BJ (cell line): ENCODE data around the gene DDX28. TPM values are rescaled to one million over a fixed set of nuclear protein-coding genes. Genes with fewer than 3 reads are reported as not detected.
"Not testable (repeated sequence)": the region's sequence is repeated elsewhere in the genome, so short reads cannot be mapped to it uniquely, and the experiment has no call there.

ENCODE experiments used
- CTCF ChIA-PET: fragments of 350-600 bp; formaldehyde crosslinking; extraction: SDS; loops from one replicate; lab custom pipeline; 2021; ENCODE audit warnings: antibody characterized with exemption, inconsistent platforms; lab: Yijun Ruan, JAX
- POLR2A ChIA-PET: fragments of 300-600 bp; sonication (Branson Sonifier 250); formaldehyde crosslinking; extraction: SDS; loops from one replicate; lab custom pipeline; 2021; ENCODE audit warnings: antibody characterized with exemption; lab: Charles Lee
- DNase-seq: peaks from one replicate; pipeline ENCODE4 v3.0.0-alpha.2; 2011; ENCODE audit warnings: low read depth
- H3K27me3 ChIP-seq: 2 replicates; pipeline ENCODE4 v1.6.0; 2011; ENCODE audit warnings: low read length; ENCODE audit not compliant: control insufficient read depth, insufficient read depth
- H3K36me3 ChIP-seq: 2 replicates; pipeline ENCODE4 v1.5.1; 2011; ENCODE audit warnings: low read length; ENCODE audit not compliant: control insufficient read depth, insufficient read depth
- H3K4me3 ChIP-seq: 2 replicates; pipeline ENCODE4 v1.5.1; 2011; ENCODE audit warnings: low read depth, mild to moderate bottlenecking, control low read depth, low read length
- polyA plus RNA-seq: library from polyadenylated mRNA; depleted of rRNA; stranded (reverse); fragments of >200 nt; gene quantifications from 2 replicates; pipeline ENCODE4 v1.2.3, GENCODE V29; 2011
- TF ChIP-seq, protein P1 (sequence below): IDR thresholded peaks from 2 replicates; pipeline ENCODE4 v1.5.1; 2011; ENCODE audit warnings: low read depth, mild to moderate bottlenecking, control low read depth, inconsistent platforms, low read length, moderate library complexity; ENCODE audit not compliant: insufficient read depth

Gene DDX28
- polyA plus RNA-seq, 1 experiment: 10.1 TPM

DNA sequence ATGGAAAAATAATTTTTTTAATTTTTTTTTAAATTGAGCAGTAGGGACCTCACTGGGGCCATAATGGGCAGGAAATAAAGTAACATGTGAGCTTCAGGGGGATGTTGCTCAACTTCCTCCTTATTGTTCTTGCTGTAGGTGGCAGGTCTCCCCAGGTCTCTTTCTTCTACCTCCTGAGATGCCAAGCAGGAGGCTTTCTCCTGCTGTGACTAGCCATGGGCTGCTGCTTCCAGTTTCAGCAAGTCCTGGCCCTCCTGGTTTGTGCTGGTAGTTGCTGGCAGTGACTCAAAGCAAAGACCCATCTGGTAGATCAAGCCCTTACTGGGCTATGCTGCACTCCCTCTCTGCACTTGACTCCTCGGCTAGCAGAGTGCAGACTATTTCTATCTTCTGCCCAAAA lies 9.6 kb downstream of the DDX28 start:
- DNase-seq: no peak

DNA sequence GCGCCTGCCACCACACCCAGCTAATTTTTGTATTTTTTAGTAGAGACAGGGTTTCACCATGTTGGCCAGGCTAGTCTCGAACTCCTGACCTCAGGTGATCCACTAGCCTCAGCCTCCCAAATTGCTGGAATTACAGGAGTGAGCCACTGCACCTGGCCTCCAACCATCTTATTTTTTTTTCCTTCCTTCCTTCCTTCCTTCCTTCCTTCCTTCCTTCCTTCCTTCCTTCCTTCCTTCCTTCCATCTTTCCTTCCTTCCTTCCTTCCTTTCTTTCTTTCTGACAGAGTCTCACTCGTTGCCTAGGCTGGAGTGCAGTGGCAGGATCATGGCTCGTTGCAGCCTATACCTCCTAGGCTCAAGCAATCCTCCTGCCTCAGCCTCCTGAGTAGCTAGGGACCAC lies 13.2 kb downstream of the DDX28 start:
- POLR2A ChIA-PET, H3K27me3 ChIP-seq, DNase-seq, H3K36me3 ChIP-seq, H3K4me3 ChIP-seq: not testable (repeated sequence)
- CTCF ChIA-PET: interaction anchor here (0.6 kb wide), 1 partner anchor 9 kb away, joined by 3 read pairs; no protein-coding TSS in a partner anchor

More for the DNA sequence above, 9.6 kb downstream of the DDX28 start:
- no peaks in the 10 kb centered on the region for H3K36me3 ChIP-seq
- H3K27me3 ChIP-seq: peaks cover 4% of the 10 kb centered on the region
- TF ChIP-seq, protein P1, sequence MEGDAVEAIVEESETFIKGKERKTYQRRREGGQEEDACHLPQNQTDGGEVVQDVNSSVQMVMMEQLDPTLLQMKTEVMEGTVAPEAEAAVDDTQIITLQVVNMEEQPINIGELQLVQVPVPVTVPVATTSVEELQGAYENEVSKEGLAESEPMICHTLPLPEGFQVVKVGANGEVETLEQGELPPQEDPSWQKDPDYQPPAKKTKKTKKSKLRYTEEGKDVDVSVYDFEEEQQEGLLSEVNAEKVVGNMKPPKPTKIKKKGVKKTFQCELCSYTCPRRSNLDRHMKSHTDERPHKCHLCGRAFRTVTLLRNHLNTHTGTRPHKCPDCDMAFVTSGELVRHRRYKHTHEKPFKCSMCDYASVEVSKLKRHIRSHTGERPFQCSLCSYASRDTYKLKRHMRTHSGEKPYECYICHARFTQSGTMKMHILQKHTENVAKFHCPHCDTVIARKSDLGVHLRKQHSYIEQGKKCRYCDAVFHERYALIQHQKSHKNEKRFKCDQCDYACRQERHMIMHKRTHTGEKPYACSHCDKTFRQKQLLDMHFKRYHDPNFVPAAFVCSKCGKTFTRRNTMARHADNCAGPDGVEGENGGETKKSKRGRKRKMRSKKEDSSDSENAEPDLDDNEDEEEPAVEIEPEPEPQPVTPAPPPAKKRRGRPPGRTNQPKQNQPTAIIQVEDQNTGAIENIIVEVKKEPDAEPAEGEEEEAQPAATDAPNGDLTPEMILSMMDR: no peak
- CTCF ChIA-PET: no interaction called here
- no peak overlapping the region for H3K4me3 ChIP-seq
- POLR2A ChIA-PET: no interaction called here

DNA sequence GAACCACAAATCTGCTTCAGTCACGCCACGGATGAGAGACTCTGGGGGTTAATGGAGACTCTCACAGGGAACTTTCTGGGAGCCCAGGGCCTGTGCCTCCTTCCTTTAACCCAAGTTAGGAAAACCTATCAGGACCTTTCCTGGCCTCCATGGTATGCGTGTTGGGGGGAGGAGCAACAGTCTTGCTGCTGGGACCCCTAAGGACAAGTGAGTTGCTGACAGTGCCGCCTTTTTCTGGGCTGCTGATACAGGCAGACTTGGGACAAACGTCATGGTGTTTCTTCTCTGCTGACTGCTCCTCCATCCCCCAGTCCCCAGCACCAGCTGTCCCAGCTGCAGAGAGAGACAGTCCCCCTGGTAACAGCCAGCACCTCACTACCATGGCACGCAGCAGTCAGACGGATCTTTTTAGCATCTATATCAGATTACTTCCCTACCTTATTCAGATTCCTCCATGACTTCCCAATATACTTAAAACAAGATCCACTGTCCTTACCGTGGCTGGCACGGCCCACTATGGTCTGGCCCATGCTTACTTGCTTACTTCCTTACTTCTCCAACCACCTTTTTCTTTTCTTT lies 13.8 kb downstream of the DDX28 start:
- Histone ChIP-seq H3K36me3 (no peaks in the 10 kb centered on the region), H3K4me3 (no peak overlapping the region), H3K27me3 (peaks cover 4% of the 10 kb centered on the region)
- TF ChIP-seq, protein P1: no peak
- ChIA-PET POLR2A (no interaction called here), CTCF (no interaction called here)
- no peak for DNase-seq

DNA sequence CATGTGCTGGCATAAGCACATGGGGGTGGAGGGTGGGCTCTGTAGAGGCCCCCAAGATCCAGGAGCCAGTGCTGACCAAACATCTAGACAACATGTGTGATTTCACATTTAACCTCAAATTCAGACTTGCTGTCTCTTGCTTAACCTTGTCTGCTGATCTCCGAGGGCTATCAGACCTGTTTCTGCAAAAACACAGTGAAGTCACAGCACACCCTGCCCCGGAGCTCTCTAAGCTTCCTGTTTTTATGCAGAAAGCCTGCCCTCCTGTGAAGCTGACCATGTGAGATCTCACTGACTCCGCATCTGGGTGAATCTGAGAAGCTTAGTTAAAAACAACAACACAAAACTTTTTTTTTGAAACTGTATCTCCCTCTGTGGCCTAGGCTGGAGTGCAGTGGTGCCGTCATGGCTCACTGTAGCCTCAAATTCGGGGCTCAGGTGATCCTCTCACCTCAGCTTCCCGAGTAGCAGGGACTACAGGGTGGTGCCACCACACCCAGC lies 17.2 kb downstream of the DDX28 start:
- DNase-seq: no peak
- CTCF ChIA-PET: interaction anchor here (0.6 to 1.5 kb wide), 5 partner anchors 8 to 223 kb away, joined by 3 to 4 read pairs (median 3); no protein-coding TSS in a partner anchor
- Histone ChIP-seq H3K36me3 (no peaks in the 10 kb centered on the region), H3K27me3 (peaks cover 4% of the 10 kb centered on the region), H3K4me3 (no peak overlapping the region)
- POLR2A ChIA-PET: no interaction called here
- TF ChIP-seq, protein P1: no peak

DNA sequence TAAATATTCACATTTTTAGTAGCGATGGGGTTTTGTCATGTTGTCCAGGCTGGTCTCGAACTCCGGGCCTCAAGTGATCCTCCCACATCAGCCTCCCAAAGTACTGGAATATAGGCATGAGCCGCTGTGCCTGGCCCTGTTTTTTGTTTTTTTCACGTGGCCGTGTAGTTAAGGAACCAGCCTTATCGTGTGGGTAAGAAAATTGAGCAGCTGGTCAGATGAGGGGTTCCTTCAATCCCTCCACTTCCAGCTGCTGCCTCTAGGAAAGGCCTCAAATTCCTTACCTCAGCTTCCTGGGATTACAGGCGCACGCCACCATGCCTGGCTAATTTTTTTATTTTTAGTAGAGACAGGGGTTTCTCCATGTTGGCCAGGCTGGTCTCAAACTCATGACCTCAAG lies 17.8 kb downstream of the DDX28 start:
- CTCF ChIA-PET: interaction anchor here (0.6 to 1.5 kb wide), 5 partner anchors 8 to 223 kb away, joined by 3 to 4 read pairs (median 3); no protein-coding TSS in a partner anchor
- no peak for DNase-seq
- Histone ChIP-seq H3K27me3 (peaks cover 4% of the 10 kb centered on the region), H3K36me3 (no peaks in the 10 kb centered on the region), H3K4me3 (no peak overlapping the region)
- TF ChIP-seq, protein P1: no peak
- POLR2A ChIA-PET: no interaction called here
